ENCODE results near the gene BRCA1.
"Not testable (repeated sequence)": the region's sequence is repeated elsewhere in the genome, so short reads cannot be mapped to it uniquely, and the experiment has no call there.

BRCA1 gene

DNA sequence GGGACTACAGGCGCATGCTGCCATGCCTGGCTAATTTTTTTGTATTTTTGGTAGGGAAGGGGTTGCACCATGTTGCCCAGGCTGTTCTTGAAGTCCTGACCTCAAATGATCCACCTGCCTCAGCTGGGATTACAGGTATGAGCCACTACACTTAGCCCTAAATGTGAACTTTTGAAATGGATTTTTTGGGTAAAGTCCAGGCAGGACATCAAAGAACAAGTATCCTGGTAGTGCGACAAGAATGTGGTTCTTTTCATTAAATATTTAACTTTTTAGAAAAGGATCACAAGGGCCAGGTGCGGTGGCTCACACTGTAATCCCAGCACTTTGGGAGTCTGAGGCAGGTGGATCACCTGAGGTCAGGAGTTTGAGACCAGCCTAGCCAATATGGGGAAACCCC is 30.5 kb upstream of the BRCA1 start:
- ChIA-PET POLR2A (no interaction called here), CTCF (interaction anchor here (1.4 kb wide), 1 partner anchor 13 kb away, joined by 3 read pairs; no protein-coding TSS in a partner anchor)
- TF ChIP-seq, protein P1, sequence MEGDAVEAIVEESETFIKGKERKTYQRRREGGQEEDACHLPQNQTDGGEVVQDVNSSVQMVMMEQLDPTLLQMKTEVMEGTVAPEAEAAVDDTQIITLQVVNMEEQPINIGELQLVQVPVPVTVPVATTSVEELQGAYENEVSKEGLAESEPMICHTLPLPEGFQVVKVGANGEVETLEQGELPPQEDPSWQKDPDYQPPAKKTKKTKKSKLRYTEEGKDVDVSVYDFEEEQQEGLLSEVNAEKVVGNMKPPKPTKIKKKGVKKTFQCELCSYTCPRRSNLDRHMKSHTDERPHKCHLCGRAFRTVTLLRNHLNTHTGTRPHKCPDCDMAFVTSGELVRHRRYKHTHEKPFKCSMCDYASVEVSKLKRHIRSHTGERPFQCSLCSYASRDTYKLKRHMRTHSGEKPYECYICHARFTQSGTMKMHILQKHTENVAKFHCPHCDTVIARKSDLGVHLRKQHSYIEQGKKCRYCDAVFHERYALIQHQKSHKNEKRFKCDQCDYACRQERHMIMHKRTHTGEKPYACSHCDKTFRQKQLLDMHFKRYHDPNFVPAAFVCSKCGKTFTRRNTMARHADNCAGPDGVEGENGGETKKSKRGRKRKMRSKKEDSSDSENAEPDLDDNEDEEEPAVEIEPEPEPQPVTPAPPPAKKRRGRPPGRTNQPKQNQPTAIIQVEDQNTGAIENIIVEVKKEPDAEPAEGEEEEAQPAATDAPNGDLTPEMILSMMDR (IDR thresholded peaks at IDR 0.05; ENCODE audit: control extremely low read depth, extremely low read depth, low read depth, missing control alignments), result no peak
- DNase-seq (ENCODE audit: extremely low spot score), result no peak

DNA sequence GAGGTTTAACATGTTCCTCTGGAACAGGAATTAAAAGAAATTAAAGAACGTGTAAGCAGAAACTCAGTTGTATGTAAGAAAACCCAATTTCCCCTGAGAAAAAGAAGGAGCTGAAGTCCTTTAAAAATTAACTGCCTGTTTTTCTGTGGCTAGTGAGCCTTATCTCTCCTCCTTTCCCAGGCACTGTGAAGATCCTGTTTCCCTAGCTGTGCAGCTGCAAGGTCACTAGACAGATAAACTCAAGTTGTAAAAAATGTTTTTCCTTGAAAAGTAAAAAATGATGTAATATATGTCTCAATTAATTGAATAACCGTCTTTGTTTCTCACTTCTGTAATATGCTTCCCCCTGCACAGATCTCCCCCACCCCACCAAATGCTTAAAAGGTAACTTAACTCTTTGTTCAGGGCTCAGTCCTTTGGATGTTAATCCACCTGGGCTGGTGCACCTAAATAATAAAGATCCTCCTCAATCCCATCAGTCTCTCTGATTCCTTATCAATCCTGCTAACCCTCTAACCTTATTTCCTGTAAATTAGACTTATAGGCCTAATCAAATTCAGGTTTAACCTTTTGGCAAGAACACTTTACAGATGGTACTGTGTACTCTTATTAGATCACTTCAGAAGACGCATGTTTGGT is 28.2 kb upstream of the BRCA1 start:
- POLR2A ChIA-PET; CTCF ChIA-PET; DNase-seq (ENCODE audit: extremely low spot score): not testable (repeated sequence)

DNA sequence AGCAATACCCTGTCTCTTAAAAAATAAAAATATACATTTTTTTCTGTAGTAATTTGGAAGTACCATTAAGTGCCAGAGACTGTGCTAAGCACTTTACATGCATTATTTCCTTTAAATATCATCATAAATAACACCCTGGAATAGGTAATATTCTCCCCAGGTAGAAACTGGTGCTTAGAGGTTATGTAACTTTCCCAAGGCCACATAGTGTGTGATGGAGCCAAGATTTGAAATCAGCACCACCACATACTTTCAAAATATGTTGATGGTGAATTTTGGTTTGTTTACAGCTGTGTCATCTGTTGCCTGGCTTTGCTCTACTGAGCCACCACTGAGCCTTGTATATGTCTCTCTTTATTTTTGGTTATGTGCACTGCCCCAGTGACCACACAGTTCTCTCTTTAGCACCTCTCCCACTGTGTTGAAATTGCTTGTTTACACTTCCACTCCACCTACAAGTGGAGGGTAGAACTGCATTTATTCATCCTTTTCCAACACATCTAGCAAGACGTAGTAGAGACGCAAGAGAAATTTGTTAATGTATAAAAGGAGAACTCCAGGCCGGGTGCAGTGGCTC is 26.8 kb upstream of the BRCA1 start:
- ChIA-PET POLR2A (no interaction called here), CTCF (no interaction called here)
- DNase-seq (ENCODE audit: extremely low spot score), result no peak
- TF ChIP-seq, protein P1 (IDR thresholded peaks at IDR 0.05; ENCODE audit: control extremely low read depth, extremely low read depth, low read depth, missing control alignments), result no peak

DNA sequence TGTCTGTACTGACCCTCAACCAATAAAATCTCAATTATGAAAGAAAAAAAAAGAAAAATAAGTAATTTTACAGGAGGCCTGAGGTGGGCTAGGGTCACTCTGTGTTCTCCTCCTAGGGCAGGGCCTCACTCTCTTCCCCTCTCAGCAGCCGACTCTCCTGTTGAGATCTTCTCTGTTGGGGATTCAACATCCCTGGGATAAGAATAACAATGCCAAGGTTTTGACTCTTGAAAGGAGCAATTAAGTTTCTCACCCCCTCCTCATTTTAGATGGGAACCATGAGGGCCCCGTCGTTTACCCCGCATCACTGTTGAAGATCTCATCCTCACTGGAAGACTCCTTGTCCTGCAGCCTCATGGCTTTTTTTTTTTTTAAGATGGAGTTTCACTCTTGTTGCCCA is 21.5 kb upstream of the BRCA1 start:
- POLR2A ChIA-PET, result no interaction called here
- TF ChIP-seq, protein P1 (IDR thresholded peaks at IDR 0.05; ENCODE audit: control extremely low read depth, extremely low read depth, low read depth, missing control alignments), result no peak
- DNase-seq (ENCODE audit: extremely low spot score), result no peak
- CTCF ChIA-PET, result no interaction called here

DNA sequence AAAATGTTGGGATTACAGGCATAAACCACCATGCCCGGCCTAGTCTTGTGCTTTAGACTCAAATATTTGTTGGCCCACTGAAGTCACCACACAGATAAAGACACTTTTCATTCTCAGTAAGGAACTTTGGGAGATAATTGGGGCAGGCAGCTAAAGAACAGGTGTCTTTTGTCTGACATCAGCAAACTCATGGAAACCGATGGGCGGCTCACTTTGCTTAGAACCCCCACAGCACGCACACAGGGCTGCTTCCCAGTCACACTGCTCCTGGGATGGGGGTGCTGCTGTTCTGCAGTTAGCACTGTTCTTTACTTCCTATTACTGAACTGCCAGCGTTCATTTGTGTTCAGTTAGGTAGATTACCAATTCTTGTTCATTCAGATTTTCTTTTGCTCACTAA is 18.0 kb upstream of the BRCA1 start:
- ChIA-PET POLR2A (no interaction called here), CTCF (no interaction called here)
- DNase-seq (ENCODE audit: extremely low spot score), result no peak
- TF ChIP-seq, protein P1 (IDR thresholded peaks at IDR 0.05; ENCODE audit: control extremely low read depth, extremely low read depth, low read depth, missing control alignments), result no peak

DNA sequence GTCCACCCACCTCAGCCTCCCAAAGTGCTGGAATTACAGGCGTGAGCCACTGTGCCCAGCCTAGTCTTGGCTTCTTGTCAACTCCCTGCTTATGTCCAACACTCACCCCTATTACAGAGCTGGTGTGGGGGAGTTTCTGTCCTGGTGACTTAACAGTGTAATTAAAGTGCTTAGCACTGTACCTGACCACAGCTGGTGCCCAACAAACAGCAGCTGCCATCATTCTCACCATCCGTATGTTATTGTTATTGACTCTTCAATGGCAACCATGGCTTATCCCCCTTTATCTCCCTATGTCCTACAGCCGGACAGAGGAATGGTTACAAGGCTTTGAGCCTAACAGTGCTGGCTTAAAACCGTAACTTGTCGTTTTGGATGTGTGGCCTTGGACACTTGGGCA is 17.0 kb upstream of the BRCA1 start:
- ChIA-PET CTCF (interaction anchor here (1.3 kb wide), 1 partner anchor 9 kb away, joined by 4 read pairs; no protein-coding TSS in a partner anchor), POLR2A (no interaction called here)
- TF ChIP-seq, protein P1 (IDR thresholded peaks at IDR 0.05; ENCODE audit: control extremely low read depth, extremely low read depth, low read depth, missing control alignments), result no peak
- no peak for DNase-seq (ENCODE audit: extremely low spot score)

DNA sequence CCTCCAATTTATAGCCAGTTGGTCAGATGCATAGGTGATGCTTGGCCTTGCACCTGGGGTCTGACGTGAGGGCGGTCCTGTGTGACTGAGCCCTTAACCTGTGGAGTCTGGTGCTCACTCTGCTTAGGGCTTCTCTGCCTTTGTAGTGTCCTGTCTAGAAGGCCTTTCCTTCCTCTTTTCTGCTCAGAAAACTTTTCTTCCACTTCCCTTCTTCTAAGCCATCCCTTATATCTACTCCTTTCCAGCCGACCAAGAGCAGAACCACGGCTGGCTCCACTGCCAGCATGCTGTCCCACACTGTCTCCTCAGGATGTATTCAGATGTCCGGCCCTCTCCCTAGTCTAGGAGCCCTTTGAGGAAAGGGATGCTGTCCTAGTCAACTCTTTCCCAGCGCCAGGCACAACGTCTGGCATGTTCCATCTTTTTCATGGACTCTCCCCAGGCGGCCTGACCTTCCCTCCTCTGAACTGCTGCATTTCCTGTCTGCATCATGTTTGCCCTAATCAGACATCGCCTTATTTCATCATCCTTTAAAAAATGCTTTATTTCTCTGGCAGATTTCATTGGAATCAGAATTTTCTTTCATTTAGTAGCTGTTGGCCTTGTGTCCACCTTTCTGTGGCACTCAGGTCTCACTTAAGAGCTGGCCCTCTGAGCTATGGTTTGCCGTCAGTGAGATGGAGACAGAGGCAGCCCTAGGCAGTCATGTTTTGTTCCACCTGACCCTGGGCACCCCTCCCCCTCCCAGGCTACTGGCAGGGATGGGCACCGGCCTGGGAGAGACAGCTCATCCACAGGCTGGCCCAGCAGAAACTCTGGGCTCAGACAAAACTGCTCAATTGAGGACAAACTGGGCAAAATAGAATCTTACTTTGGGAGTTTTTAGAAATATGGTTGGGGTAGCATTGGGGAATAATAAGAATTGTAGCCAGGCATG is 15.5 kb upstream of the BRCA1 start:
- TF ChIP-seq, protein P1 (IDR thresholded peaks at IDR 0.05; ENCODE audit: control extremely low read depth, extremely low read depth, low read depth, missing control alignments), result no peak
- ChIA-PET POLR2A (no interaction called here), CTCF (no interaction called here)
- no peak for DNase-seq (ENCODE audit: extremely low spot score)

DNA sequence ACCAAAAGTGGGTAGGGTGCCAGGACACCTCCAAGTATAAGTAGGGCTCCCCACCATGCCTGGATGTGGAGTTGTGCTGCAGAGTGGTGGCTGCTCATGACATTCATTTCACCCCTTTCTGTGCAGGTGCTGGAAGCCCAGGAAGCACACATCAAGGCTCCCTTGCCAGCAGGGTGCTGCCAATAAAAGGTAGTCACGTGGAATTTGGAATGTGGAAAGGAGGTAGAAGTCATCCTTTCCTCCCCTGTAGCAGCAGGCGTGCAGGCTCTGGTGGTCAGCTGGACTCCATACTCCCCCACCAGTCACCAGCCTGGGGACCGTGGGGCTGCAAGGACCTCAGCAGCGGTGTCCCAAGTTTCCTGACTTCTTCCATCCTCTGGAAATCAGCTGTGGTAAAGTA is 13.4 kb upstream of the BRCA1 start:
- POLR2A ChIA-PET; DNase-seq (ENCODE audit: extremely low spot score): not testable (repeated sequence)
- CTCF ChIA-PET, result interaction anchor here (1.0 to 1.3 kb wide), 2 partner anchors 22 to 56 kb away, joined by 3 read pairs; no protein-coding TSS in a partner anchor

DNA sequence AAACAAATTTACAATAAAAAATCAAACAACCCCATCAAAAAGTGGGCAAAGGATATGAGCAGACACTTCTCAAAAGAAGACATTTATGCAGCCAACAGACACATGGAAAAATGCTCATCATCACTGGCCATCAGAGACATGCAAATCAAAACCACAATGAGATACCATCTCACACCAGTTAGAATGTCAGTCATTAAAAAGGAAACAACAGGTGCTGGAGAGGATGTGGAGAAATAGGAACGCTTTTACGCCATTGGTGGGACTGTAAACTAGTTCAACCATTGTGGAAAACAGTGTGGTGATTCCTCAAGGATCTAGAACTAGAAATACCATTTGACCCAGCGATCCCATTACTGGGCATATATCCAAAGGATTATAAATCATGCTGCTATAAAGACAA is 11.4 kb upstream of the BRCA1 start:
- DNase-seq (ENCODE audit: extremely low spot score); CTCF ChIA-PET; POLR2A ChIA-PET: not testable (repeated sequence)
